ENCODE results near the gene GPHN. TPM values are rescaled to one million over a fixed set of nuclear protein-coding genes. Genes with fewer than 3 reads are reported as not detected.
A peak's percentile ranks its signal among the peaks of the same experiment; 100 is the strongest.

The GPHN gene
- total and polyA plus RNA-seq, 2 donors (not counting 3 experiments of a cell fraction or from before 2014, with no cell fraction given): 5.1 to 23.2 TPM

GRCh38 chr14:66824251-66824650 is 316.3 kb downstream of the GPHN start:
- intact Hi-C loops (cut with micrococcal nuclease) (no loop called here), dilution Hi-C loops (cut with MboI; ENCODE audit: extremely low pct_ligation_motif_present, low sequenced_read_pairs) (loop anchor here (25.0 kb wide), 1 partner anchor 88 kb away; no protein-coding TSS in a partner anchor)
- ChIA-PET CTCF (no interaction called here), POLR2A (no interaction called here)
- H4K20me1 ChIP-seq (replicated peaks; ENCODE audit: control insufficient read depth, extremely low read depth, insufficient read depth, low read length): no peaks in the 10 kb centered on the region
- H2AFZ ChIP-seq (ENCODE audit: low read depth, low read length): no peak overlapping the region
- H3K4me2 ChIP-seq (ENCODE audit: insufficient read depth, low read length): peak overlapping the region; percentile 16
- no peaks in the 10 kb centered on the region for H3K36me3 ChIP-seq (ENCODE audit: control insufficient read depth in 2 of 2, extremely low read depth in 1 of 2, insufficient read depth in 2 of 2, low read length in 2 of 2)
- DNase-seq (ENCODE audit: low read depth, low spot score): peak; percentile 76
- no peak overlapping the region for H3K27ac ChIP-seq (ENCODE audit: insufficient read depth, low read depth, low read length)
- H3K9ac ChIP-seq (replicated peaks; ENCODE audit: extremely low read depth, insufficient read depth, low read length): no peak overlapping the region
- no peaks in the 10 kb centered on the region for H3K27me3 ChIP-seq (ENCODE audit: control insufficient read depth in 2 of 2, insufficient read depth in 2 of 2, low read length in 2 of 2)
- no peak overlapping the region for H3K4me3 ChIP-seq (replicated peaks in 1 of 3; ENCODE audit: insufficient read depth in 1 of 3, low read depth in 1 of 3, low read length in 3 of 3)
- peak; percentile 80 for FAIRE-seq
- TF ChIP-seq POLR2AphosphoS5 (IDR thresholded peaks at IDR 0.05; ENCODE audit: insufficient read depth, low read depth, low read length) (no peak), MAX (IDR thresholded peaks at IDR 0.05; ENCODE audit: insufficient read depth, insufficient read length) (no peak), JUN (IDR thresholded peaks at IDR 0.05; ENCODE audit: borderline replicate concordance, insufficient read depth, insufficient read length, low read depth) (no peak), MYC (IDR thresholded peaks at IDR 0.05; ENCODE audit: low read depth, low read length) (no peak), FOS (IDR thresholded peaks at IDR 0.05; ENCODE audit: borderline replicate concordance, insufficient read depth, low read length) (no peak), GATA2 (IDR thresholded peaks at IDR 0.05; ENCODE audit: insufficient read depth, insufficient read length, low read depth, low read length) (no peak), EZH2 (IDR thresholded peaks at IDR 0.05; ENCODE audit: borderline replicate concordance, low read depth, low read length, severe bottlenecking) (no peak), POLR2A (IDR thresholded peaks at IDR 0.05; ENCODE audit: low read depth, low read length) (no peak)
- no peaks in the 10 kb centered on the region for H3K79me2 ChIP-seq (ENCODE audit: control insufficient read depth, insufficient read depth, low read length)
- no peaks in the 10 kb centered on the region for H3K9me3 ChIP-seq (replicated peaks; ENCODE audit: control insufficient read depth, insufficient read depth, low read length)
- BruUV-seq (replicated peaks): no TSS peak
- H3K9me1 ChIP-seq (replicated peaks; ENCODE audit: control insufficient read depth, extremely low read depth, insufficient read depth, low read length): no peaks in the 10 kb centered on the region
- H3K4me1 ChIP-seq (ENCODE audit: control insufficient read depth, extremely low read depth, insufficient read depth, low read length): peaks cover 16% of the 10 kb centered on the region

- H3K36me3 ChIP-seq (ENCODE audit: control insufficient read depth in 2 of 2, extremely low read depth in 1 of 2, insufficient read depth in 2 of 2, low read length in 2 of 2): no peaks in the 10 kb centered on the region
- no peaks in the 10 kb centered on the region for H3K79me2 ChIP-seq (ENCODE audit: control insufficient read depth, insufficient read depth, low read length)
- H3K27ac ChIP-seq (ENCODE audit: insufficient read depth, low read depth, low read length): no peak overlapping the region
- peaks cover 18% of the 10 kb centered on the region for H3K4me1 ChIP-seq (ENCODE audit: control insufficient read depth, extremely low read depth, insufficient read depth, low read length)
- H3K9me3 ChIP-seq (replicated peaks; ENCODE audit: control insufficient read depth, insufficient read depth, low read length): no peaks in the 10 kb centered on the region
- dilution Hi-C loops (cut with MboI; ENCODE audit: extremely low pct_ligation_motif_present, low sequenced_read_pairs): no loop called here
- TF ChIP-seq EZH2 (IDR thresholded peaks at IDR 0.05; ENCODE audit: borderline replicate concordance, low read depth, low read length, severe bottlenecking) (no peak), MAX (IDR thresholded peaks at IDR 0.05; ENCODE audit: insufficient read depth, insufficient read length) (no peak), FOS (IDR thresholded peaks at IDR 0.05; ENCODE audit: borderline replicate concordance, insufficient read depth, low read length) (no peak), JUN (IDR thresholded peaks at IDR 0.05; ENCODE audit: borderline replicate concordance, insufficient read depth, insufficient read length, low read depth) (no peak), POLR2A (IDR thresholded peaks at IDR 0.05; ENCODE audit: low read depth, low read length) (no peak), GATA2 (IDR thresholded peaks at IDR 0.05; ENCODE audit: insufficient read depth, insufficient read length, low read depth, low read length) (no peak), MYC (IDR thresholded peaks at IDR 0.05; ENCODE audit: low read depth, low read length) (no peak), CTCF (IDR thresholded peaks at IDR 0.05; ENCODE audit: extremely low read depth in 1 of 2, insufficient read depth in 1 of 2, low read depth in 1 of 2, low read length in 2 of 2) (no peak), POLR2AphosphoS5 (IDR thresholded peaks at IDR 0.05; ENCODE audit: insufficient read depth, low read depth, low read length) (no peak)
- H3K9me1 ChIP-seq (replicated peaks; ENCODE audit: control insufficient read depth, extremely low read depth, insufficient read depth, low read length): no peaks in the 10 kb centered on the region
- no peak overlapping the region for H3K4me2 ChIP-seq (ENCODE audit: insufficient read depth, low read length)
- H3K27me3 ChIP-seq (ENCODE audit: control insufficient read depth in 2 of 2, insufficient read depth in 2 of 2, low read length in 2 of 2): no peaks in the 10 kb centered on the region
- BruUV-seq (replicated peaks): no TSS peak
- ChIA-PET CTCF (no interaction called here), POLR2A (no interaction called here)
- H3K9ac ChIP-seq (replicated peaks; ENCODE audit: extremely low read depth, insufficient read depth, low read length): no peak overlapping the region
- intact Hi-C loops (cut with micrococcal nuclease): no loop called here
- no peak overlapping the region for H2AFZ ChIP-seq (ENCODE audit: low read depth, low read length)
- H3K4me3 ChIP-seq (replicated peaks in 1 of 3; ENCODE audit: insufficient read depth in 1 of 3, low read depth in 1 of 3, low read length in 3 of 3): no peak overlapping the region
- H4K20me1 ChIP-seq (replicated peaks; ENCODE audit: control insufficient read depth, extremely low read depth, insufficient read depth, low read length): no peaks in the 10 kb centered on the region
- no peak for DNase-seq (ENCODE audit: low read depth, low spot score)
- no peak for FAIRE-seq
These were observed 319.2 kb downstream of the GPHN start for GRCh38 chr14:66827182-66827581.
